Astrocyte (in vitro differentiated cells and primary cell): ENCODE data around the gene FTCD. TPM values are rescaled to one million over a fixed set of nuclear protein-coding genes. Genes with fewer than 3 reads are reported as not detected.
"Not testable (repeated sequence)": the region's sequence is repeated elsewhere in the genome, so short reads cannot be mapped to it uniquely, and the experiment has no call there.

Source experiments
- DNase-seq: peaks from one replicate; pipeline ENCODE4 v3.0.0-alpha.2; 2010; ENCODE audit warnings: low read depth
- FAIRE-seq: peaks from 2 replicates; lab custom pipeline; 2011; peaks lifted over from hg19 to GRCh38; lab: Jason Lieb, UNC
- H2AFZ ChIP-seq: 2 replicates; pipeline ENCODE4 v1.6.0; 2012; ENCODE audit warnings: low read depth, low read length, inconsistent platforms
- H3K27ac ChIP-seq: 2 replicates; pipeline ENCODE4 v1.5.1; 2011; ENCODE audit warnings: low read depth, low read length, inconsistent platforms
- H3K27me3 ChIP-seq: 2 replicates; pipeline ENCODE4 v1.6.0; 2011; ENCODE audit warnings: low read length, inconsistent platforms; ENCODE audit not compliant: insufficient read depth
- H3K36me3 ChIP-seq: 2 replicates; pipeline ENCODE4 v1.5.1; 2011; ENCODE audit warnings: low read length, inconsistent platforms; ENCODE audit not compliant: insufficient read depth
- H3K4me1 ChIP-seq: 2 replicates; pipeline ENCODE4 v1.5.1; 2011; ENCODE audit warnings: low read length, inconsistent platforms; ENCODE audit not compliant: insufficient read depth
- H3K4me2 ChIP-seq: 2 replicates; pipeline ENCODE4 v1.6.0; 2012; ENCODE audit warnings: low read length, inconsistent platforms
- H3K4me3 ChIP-seq: 2 replicates; pipeline ENCODE4 v1.5.1; 2011; ENCODE audit warnings: low read depth, mild to moderate bottlenecking, low read length, inconsistent platforms; ENCODE audit not compliant: insufficient read depth
- H3K79me2 ChIP-seq: 2 replicates; pipeline ENCODE4 v1.6.0; 2012; ENCODE audit warnings: mild to moderate bottlenecking, low read length, inconsistent platforms; ENCODE audit not compliant: insufficient read depth
- H3K9ac ChIP-seq: 2 replicates; pipeline ENCODE4 v1.6.0; 2012; ENCODE audit warnings: mild to moderate bottlenecking, low read length, inconsistent platforms
- H3K9me3 ChIP-seq: 2 replicates; pipeline ENCODE4 v1.5.1; 2012; ENCODE audit warnings: low read depth, mild to moderate bottlenecking, low read length, inconsistent platforms; ENCODE audit not compliant: insufficient read depth
- H4K20me1 ChIP-seq: 2 replicates; pipeline ENCODE4 v1.6.0; 2012; ENCODE audit warnings: low read length, inconsistent platforms; ENCODE audit not compliant: insufficient read depth
- H3K27ac Mint-ChIP-seq: one replicate; pipeline ENCODE4 v1.8.0; 2021; ENCODE audit warnings: mild to moderate bottlenecking, mixed read lengths; ENCODE audit not compliant: unreplicated experiment
- H3K27me3 Mint-ChIP-seq: one replicate; pipeline ENCODE4 v1.8.0; 2021; ENCODE audit warnings: low read depth, mixed read lengths; ENCODE audit not compliant: unreplicated experiment
- H3K36me3 Mint-ChIP-seq: one replicate; pipeline ENCODE4 v1.8.0; 2021; ENCODE audit warnings: low read depth, mixed read lengths; ENCODE audit not compliant: unreplicated experiment
- H3K4me1 Mint-ChIP-seq: one replicate; pipeline ENCODE4 v1.8.0; 2021; ENCODE audit warnings: low read depth, mixed read lengths; ENCODE audit not compliant: unreplicated experiment
- H3K4me3 Mint-ChIP-seq: one replicate; pipeline ENCODE4 v1.8.0; 2021; ENCODE audit warnings: mild to moderate bottlenecking, moderate library complexity, mixed read lengths; ENCODE audit not compliant: unreplicated experiment
- H3K9me3 Mint-ChIP-seq: one replicate; pipeline ENCODE4 v1.8.0; 2021; ENCODE audit warnings: mild to moderate bottlenecking, mixed read lengths; ENCODE audit not compliant: unreplicated experiment
- CTCF ChIP-seq: IDR thresholded peaks from 2 replicates; pipeline ENCODE4 v1.5.1; 2011; ENCODE audit warnings: low read depth, mild to moderate bottlenecking, inconsistent platforms, low read length, moderate library complexity; ENCODE audit not compliant: insufficient read depth
- EZH2 ChIP-seq: IDR thresholded peaks from 2 replicates; pipeline ENCODE4 v1.6.1; 2012; ENCODE audit warnings: mild to moderate bottlenecking, low read length, inconsistent platforms; ENCODE audit not compliant: insufficient read depth
- total RNA-seq: library from RNA; stranded (reverse); gene quantifications from 2 replicates; pipeline ENCODE4 v1.2.1, GENCODE V29; 2021

Gene FTCD
- total RNA-seq, 1 donor from 2014 or later = 1.9 TPM

- FAIRE-seq = no peak
- H3K4me3 Mint-ChIP-seq = no peak overlapping the region
- H3K27ac Mint-ChIP-seq = no peak overlapping the region
- H3K36me3 ChIP-seq = no peaks in the 10 kb centered on the region
- no peaks in the 10 kb centered on the region for H3K27me3 Mint-ChIP-seq
- no peak for DNase-seq
- no peaks in the 10 kb centered on the region for H3K9me3 Mint-ChIP-seq
- H3K4me1 ChIP-seq = no peaks in the 10 kb centered on the region
- TF ChIP-seq EZH2 (no peak), CTCF (no peak)
- H3K9ac ChIP-seq = no peak overlapping the region
- no peak overlapping the region for H3K4me3 ChIP-seq
- H4K20me1 ChIP-seq = no peaks in the 10 kb centered on the region
- H3K4me1 Mint-ChIP-seq = peaks cover 2% of the 10 kb centered on the region
- H3K27me3 ChIP-seq = no peaks in the 10 kb centered on the region
- H3K36me3 Mint-ChIP-seq = no peaks in the 10 kb centered on the region
- H3K79me2 ChIP-seq = no peaks in the 10 kb centered on the region
- H3K9me3 ChIP-seq = no peaks in the 10 kb centered on the region
- no peak overlapping the region for H3K4me2 ChIP-seq
- H2AFZ ChIP-seq = no peak overlapping the region
- H3K27ac ChIP-seq = no peak overlapping the region
Measured at GRCh38 chr21:46149205-46149901, 6.0 kb downstream of the FTCD start.

GRCh38 chr21:46148106-46148505, 7.3 kb downstream of the FTCD start:
- Histone ChIP-seq H4K20me1 (no peaks in the 10 kb centered on the region), H3K27me3 (no peaks in the 10 kb centered on the region), H3K4me2 (no peak overlapping the region), H3K9ac (no peak overlapping the region), H3K79me2 (no peaks in the 10 kb centered on the region), H3K9me3 (no peaks in the 10 kb centered on the region), H2AFZ (no peak overlapping the region), H3K4me1 (peaks cover 5% of the 10 kb centered on the region), H3K4me3 (no peak overlapping the region), H3K36me3 (no peaks in the 10 kb centered on the region), H3K27ac (no peak overlapping the region)
- H3K36me3 Mint-ChIP-seq = no peaks in the 10 kb centered on the region
- no peaks in the 10 kb centered on the region for H3K9me3 Mint-ChIP-seq
- no peak overlapping the region for H3K4me3 Mint-ChIP-seq
- H3K4me1 Mint-ChIP-seq = peaks cover 6% of the 10 kb centered on the region
- FAIRE-seq = no peak
- TF ChIP-seq CTCF (no peak), EZH2 (no peak)
- H3K27me3 Mint-ChIP-seq = no peaks in the 10 kb centered on the region
- no peak for DNase-seq
- no peak overlapping the region for H3K27ac Mint-ChIP-seq

- not testable (repeated sequence) for DNase-seq, H3K4me2 ChIP-seq, H3K27me3 ChIP-seq, H3K4me3 Mint-ChIP-seq, H2AFZ ChIP-seq, H3K4me1 Mint-ChIP-seq, H3K36me3 Mint-ChIP-seq, H4K20me1 ChIP-seq, H3K9ac ChIP-seq, H3K27ac ChIP-seq, H3K79me2 ChIP-seq, FAIRE-seq, H3K9me3 ChIP-seq, H3K27ac Mint-ChIP-seq, H3K27me3 Mint-ChIP-seq, H3K4me3 ChIP-seq, H3K9me3 Mint-ChIP-seq, H3K36me3 ChIP-seq, H3K4me1 ChIP-seq
- TF ChIP-seq CTCF = peak; percentile 38
Measured at GRCh38 chr21:46147429-46147828, 8.0 kb downstream of the FTCD start.
